NB4 (cell line): ENCODE results near the gene KCNQ1.

Experiments
- MYC ChIP-seq: IDR thresholded peaks from 2 replicates; pipeline ENCODE4 v1.6.1; 2011; ENCODE audit warnings: low read depth, low read length
- POLR2A ChIP-seq: IDR thresholded peaks from 2 replicates; pipeline ENCODE4 v1.6.1; 2011; ENCODE audit warnings: mild to moderate bottlenecking; ENCODE audit not compliant: insufficient read length; ENCODE audit errors: extremely low read depth
- TF ChIP-seq, protein P1 (sequence below): IDR thresholded peaks from 2 replicates; pipeline ENCODE4 v1.6.1; 2011; ENCODE audit warnings: low read depth, low read length
- TF ChIP-seq, protein P2 (sequence below): IDR thresholded peaks from one replicate; pipeline ENCODE4 v1.5.1; 2012; ENCODE audit warnings: low read depth, low read length

DNA sequence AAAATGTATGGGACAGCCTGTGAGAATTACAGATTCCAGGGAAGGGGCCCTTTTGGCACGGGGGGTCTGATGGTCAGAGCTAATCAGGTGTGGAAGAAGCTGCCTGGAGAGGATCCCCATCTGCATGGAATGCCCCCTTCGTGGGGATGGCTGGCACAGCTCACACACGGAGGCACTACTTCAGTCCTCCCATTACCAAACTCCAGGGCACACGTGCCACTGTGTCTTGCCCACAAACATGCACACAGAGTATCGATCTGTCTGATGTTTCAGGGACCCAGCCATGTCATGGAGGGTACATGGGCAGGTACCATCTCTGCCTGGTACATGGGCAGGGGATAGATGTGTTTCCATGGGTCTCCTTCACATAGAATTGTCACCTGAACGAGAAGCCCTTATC lies 240.2 kb downstream of the KCNQ1 start:
- TF ChIP-seq, protein P1, sequence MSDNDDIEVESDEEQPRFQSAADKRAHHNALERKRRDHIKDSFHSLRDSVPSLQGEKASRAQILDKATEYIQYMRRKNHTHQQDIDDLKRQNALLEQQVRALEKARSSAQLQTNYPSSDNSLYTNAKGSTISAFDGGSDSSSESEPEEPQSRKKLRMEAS: no peak
- TF ChIP-seq MYC: no peak
- TF ChIP-seq POLR2A: no peak
- TF ChIP-seq, protein P2, sequence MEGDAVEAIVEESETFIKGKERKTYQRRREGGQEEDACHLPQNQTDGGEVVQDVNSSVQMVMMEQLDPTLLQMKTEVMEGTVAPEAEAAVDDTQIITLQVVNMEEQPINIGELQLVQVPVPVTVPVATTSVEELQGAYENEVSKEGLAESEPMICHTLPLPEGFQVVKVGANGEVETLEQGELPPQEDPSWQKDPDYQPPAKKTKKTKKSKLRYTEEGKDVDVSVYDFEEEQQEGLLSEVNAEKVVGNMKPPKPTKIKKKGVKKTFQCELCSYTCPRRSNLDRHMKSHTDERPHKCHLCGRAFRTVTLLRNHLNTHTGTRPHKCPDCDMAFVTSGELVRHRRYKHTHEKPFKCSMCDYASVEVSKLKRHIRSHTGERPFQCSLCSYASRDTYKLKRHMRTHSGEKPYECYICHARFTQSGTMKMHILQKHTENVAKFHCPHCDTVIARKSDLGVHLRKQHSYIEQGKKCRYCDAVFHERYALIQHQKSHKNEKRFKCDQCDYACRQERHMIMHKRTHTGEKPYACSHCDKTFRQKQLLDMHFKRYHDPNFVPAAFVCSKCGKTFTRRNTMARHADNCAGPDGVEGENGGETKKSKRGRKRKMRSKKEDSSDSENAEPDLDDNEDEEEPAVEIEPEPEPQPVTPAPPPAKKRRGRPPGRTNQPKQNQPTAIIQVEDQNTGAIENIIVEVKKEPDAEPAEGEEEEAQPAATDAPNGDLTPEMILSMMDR: no peak
